Measurements from ENCODE around the gene RPL34.

RPL34 gene

DNA sequence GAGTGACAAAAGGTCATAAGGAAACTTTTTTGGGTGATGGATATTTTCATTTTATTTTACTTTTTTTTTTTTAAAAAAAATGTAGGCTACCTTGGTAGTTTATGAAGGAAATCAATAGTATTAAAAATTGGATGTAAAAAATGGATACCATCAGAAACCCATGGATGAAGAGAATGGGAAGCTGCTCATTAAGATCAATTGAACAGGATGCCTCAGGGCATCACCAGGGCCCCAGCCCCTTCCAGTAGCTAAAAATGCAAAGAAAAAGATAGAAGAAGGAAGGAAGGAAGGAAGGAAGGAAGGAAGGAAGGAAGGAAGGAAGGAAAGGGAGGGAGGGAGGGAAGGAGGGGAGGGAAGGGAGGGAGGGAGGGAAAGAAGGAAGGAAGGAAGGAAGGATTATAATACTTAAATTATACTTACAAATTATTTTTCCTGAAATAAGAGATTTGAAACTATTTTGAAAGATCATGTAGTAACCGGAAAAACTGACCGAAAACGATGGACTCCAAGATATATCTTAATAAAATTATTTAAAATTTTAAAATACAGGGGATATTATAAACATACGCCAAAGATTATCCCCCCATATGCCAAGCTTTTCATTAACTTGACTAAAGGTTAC lies 54.1 kb downstream of the RPL34 start:
- no peak overlapping the region for H3K4me3 ChIP-seq (ENCODE audit: low read depth in 1 of 2, low read length in 2 of 2)

More for the DNA sequence above, 54.1 kb downstream of the RPL34 start:
- Histone ChIP-seq H3K36me3 (ENCODE audit: insufficient read depth, low read length) (no peaks in the 10 kb centered on the region), H3K4me1 (ENCODE audit: insufficient read depth, low read length) (no peaks in the 10 kb centered on the region), H3K9ac (ENCODE audit: low read length) (no peak overlapping the region), H3K27me3 (ENCODE audit: control insufficient read depth in 1 of 2, insufficient read depth in 2 of 2, low read length in 2 of 2) (no peaks in the 10 kb centered on the region), H3K27ac (ENCODE audit: low read depth, low read length) (no peak overlapping the region), H3K9me3 (ENCODE audit: low read length) (no peaks in the 10 kb centered on the region)
